Cardiac muscle cell (in vitro differentiated cells and primary cell): ENCODE measurements around the gene ROGDI. TPM values are rescaled to one million over a fixed set of nuclear protein-coding genes. Genes with fewer than 3 reads are reported as not detected.

Experiments
- DNase-seq, 2 donors: peaks; one replicate each; pipeline versions ENCODE4 v3.0.0 to v3.0.0-alpha.2; 2010 to 2017; ENCODE audit warnings: low read depth in 1 of 2, low spot score in 1 of 2
- H3K27ac ChIP-seq: fragments of 200-600 bp; sonication (generic); 2 replicates; pipeline ENCODE4 v1.5.1; 2016
- H3K27me3 ChIP-seq: fragments of 200-600 bp; sonication (generic); 2 replicates; pipeline ENCODE4 v1.6.0; 2016; ENCODE audit warnings: control low read depth
- H3K36me3 ChIP-seq: fragments of 200-600 bp; sonication (generic); 2 replicates; pipeline ENCODE4 v1.5.1; 2016; ENCODE audit warnings: control low read depth
- H3K4me1 ChIP-seq: fragments of 200-600 bp; sonication (generic); 2 replicates; pipeline ENCODE4 v1.8.1; 2017; ENCODE audit warnings: low read depth, mild to moderate bottlenecking, mixed run types
- H3K4me3 ChIP-seq: fragments of 200-600 bp; sonication (generic); 2 replicates; pipeline ENCODE4 v1.5.1; 2016; ENCODE audit warnings: mild to moderate bottlenecking
- H3K9me3 ChIP-seq: fragments of 200-600 bp; sonication (generic); 2 replicates; pipeline ENCODE4 v1.5.1; 2017; ENCODE audit warnings: low read depth, mild to moderate bottlenecking, control low read depth
- polyA plus RNA-seq: library from polyadenylated mRNA; unstranded; fragments of >200 nt; fragmentation: Nextera tagmentation; extraction: Ambion mirVana; gene quantifications from 2 replicates; pipeline ENCODE4 v1.2.1, GENCODE V29; 2016
- total RNA-seq: library from RNA; depleted of rRNA; stranded (reverse); fragments of >200 nt; gene quantifications from 2 replicates; pipeline ENCODE4 v1.2.3, GENCODE V29; 2016
- TF ChIP-seq, protein P1 (sequence below): IDR thresholded peaks from 2 replicates; pipeline ENCODE4 v1.5.1; 2012; ENCODE audit warnings: low read depth, mild to moderate bottlenecking, low read length

ROGDI gene
- total and polyA plus RNA-seq, 2 experiments from 2014 or later = 146 to 220 TPM

DNA sequence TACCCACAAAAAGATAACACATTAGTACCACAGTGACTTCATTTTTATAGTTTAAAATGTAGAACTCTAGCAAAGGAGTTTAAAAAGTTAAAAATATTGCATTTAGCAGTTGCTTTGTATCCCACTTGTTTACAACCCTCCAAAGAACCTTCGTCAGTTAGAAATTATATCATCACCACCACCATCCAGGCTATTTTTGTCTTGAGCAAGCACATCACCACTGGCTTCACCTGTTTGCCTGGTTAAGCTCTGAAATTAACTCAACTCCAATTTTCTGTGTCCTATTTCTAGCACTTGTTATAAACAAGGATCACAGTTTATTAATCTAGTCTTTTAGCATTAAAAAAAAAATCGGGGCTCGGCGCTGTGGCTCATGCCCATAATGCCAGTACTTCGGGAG lies 38.6 kb upstream of the ROGDI start:
- Histone ChIP-seq H3K27ac (no peak overlapping the region), H3K27me3 (no peaks in the 10 kb centered on the region), H3K36me3 (peaks cover 69% of the 10 kb centered on the region), H3K4me1 (peaks cover 6% of the 10 kb centered on the region), H3K4me3 (no peak overlapping the region), H3K9me3 (no peaks in the 10 kb centered on the region)
- TF ChIP-seq, protein P1, sequence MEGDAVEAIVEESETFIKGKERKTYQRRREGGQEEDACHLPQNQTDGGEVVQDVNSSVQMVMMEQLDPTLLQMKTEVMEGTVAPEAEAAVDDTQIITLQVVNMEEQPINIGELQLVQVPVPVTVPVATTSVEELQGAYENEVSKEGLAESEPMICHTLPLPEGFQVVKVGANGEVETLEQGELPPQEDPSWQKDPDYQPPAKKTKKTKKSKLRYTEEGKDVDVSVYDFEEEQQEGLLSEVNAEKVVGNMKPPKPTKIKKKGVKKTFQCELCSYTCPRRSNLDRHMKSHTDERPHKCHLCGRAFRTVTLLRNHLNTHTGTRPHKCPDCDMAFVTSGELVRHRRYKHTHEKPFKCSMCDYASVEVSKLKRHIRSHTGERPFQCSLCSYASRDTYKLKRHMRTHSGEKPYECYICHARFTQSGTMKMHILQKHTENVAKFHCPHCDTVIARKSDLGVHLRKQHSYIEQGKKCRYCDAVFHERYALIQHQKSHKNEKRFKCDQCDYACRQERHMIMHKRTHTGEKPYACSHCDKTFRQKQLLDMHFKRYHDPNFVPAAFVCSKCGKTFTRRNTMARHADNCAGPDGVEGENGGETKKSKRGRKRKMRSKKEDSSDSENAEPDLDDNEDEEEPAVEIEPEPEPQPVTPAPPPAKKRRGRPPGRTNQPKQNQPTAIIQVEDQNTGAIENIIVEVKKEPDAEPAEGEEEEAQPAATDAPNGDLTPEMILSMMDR = no peak
- DNase-seq = no peak

DNA sequence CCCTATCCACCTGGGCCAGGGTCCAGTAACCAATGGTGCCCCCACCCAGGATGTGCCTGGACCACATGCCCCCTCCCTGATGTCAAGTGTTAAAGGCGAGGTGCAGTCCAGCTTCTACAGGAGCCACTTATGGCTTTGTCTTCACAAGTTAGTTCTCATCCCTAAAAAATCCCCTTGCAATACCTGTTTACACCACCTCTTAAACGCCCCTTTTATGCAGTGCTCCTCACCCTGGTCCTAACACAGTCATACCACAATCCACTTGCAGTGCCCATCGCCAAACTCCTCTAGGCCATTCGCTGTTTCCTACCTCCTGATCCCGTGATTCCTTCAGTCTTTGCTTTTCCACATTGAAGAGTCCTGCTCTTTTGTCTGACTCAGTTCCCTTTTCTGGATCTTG lies 37.5 kb upstream of the ROGDI start:
- Histone ChIP-seq H3K27ac (no peak overlapping the region), H3K4me3 (no peak overlapping the region), H3K36me3 (peaks cover 65% of the 10 kb centered on the region), H3K4me1 (no peaks in the 10 kb centered on the region), H3K9me3 (no peaks in the 10 kb centered on the region), H3K27me3 (no peaks in the 10 kb centered on the region)
- no peak for DNase-seq
- TF ChIP-seq, protein P1 = no peak

DNA sequence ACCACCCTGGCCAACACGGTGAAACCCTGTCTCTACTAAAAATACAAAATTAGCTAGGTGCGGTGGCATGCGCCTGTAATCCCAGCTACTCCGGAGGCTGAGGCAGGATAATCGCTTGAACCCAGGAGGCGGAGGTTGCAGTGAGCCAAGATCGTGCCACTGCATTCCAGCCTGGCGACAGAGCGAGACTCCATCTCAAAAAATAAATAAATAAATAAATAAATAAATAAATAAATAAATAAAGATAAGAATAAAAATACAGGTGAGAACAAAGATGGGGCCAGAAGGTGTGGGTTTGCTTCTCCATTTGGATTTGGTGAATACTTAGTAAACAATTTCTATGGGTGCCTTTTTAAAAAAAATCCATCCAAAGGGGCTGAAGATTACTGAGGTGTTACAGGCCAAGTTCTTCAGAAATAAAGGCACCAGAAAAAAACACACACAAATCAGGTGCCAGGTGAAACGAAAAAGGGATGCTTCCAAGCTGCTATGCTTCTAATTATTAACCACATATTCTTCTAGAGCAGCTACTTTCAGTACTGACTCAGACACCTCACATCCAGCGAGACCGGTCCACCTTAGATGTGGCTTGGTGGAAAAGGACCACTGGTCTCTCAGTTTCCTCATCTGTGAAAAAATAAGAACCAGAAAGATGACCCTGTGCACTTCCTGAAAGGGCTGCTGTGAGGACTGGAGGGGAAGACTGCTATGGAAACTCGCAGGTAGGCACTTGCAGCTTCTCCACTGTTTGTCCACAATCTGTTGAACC lies 35.5 kb upstream of the ROGDI start:
- no peak overlapping the region for H3K4me3 ChIP-seq
- TF ChIP-seq, protein P1 = no peak
- peaks cover 50% of the 10 kb centered on the region for H3K36me3 ChIP-seq
- no peaks in the 10 kb centered on the region for H3K27me3 ChIP-seq
- no peak overlapping the region for H3K27ac ChIP-seq
- no peak for DNase-seq
- no peaks in the 10 kb centered on the region for H3K9me3 ChIP-seq
- H3K4me1 ChIP-seq = no peaks in the 10 kb centered on the region

DNA sequence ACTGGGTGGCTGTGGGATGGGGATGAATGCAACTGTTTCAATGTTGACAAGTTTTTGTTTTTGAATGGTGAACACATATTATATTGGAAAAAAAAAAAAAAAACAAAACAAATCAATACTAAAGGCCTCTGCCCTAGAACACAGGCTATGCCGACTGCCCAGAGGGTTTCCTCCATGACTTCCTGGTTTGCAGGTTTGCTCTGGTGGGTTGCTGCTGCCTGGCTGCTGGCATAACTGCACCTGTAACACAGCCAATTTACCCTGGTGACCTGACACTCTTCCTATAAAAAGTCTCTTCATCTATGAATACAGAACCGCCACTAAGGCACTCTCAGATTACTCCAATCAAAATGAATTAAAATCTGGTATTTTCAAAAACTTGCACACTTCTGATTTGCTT lies 34.3 kb upstream of the ROGDI start:
- H3K9me3 ChIP-seq = no peaks in the 10 kb centered on the region
- no peaks in the 10 kb centered on the region for H3K27me3 ChIP-seq
- H3K36me3 ChIP-seq = peaks cover 52% of the 10 kb centered on the region
- H3K4me3 ChIP-seq = no peak overlapping the region
- DNase-seq = no peak
- peaks cover 12% of the 10 kb centered on the region for H3K4me1 ChIP-seq
- TF ChIP-seq, protein P1 = no peak
- no peak overlapping the region for H3K27ac ChIP-seq

DNA sequence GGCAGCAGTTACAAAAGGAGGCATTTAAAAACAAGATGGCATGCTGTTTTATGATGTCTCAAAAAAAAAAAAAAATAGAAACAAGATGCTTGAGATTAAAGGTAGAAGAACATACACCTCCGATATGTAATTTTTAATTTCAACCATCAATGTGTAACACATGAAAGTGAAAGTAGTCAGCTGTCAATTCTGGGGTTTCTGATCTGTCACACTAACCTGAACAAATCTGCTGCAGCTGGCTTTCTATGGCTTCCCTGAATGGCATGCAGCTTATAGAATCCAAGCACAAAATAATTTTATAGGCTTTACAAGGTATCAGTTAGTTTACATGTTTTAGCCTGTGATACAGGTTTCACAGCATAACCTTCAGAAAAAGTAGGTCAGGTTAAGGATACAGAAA lies 31.2 kb upstream of the ROGDI start:
- Histone ChIP-seq H3K36me3 (peaks cover 29% of the 10 kb centered on the region), H3K4me1 (peaks cover 35% of the 10 kb centered on the region), H3K4me3 (no peak overlapping the region), H3K9me3 (no peaks in the 10 kb centered on the region), H3K27me3 (no peaks in the 10 kb centered on the region), H3K27ac (no peak overlapping the region)
- TF ChIP-seq, protein P1 = no peak
- DNase-seq = no peak
